NT2/D1 (cell line): ENCODE results near the gene SDK2.

ENCODE experiments used
- YY1 ChIP-seq: IDR thresholded peaks from 2 replicates; pipeline ENCODE4 v1.6.1; 2011; ENCODE audit not compliant: insufficient read length, insufficient read depth
- ZNF274 ChIP-seq: IDR thresholded peaks from 2 replicates; pipeline ENCODE4 v1.6.1; 2011; ENCODE audit warnings: mild to moderate bottlenecking, low read depth, low read length

GRCh38 chr17:73465953-73466230 lies 178.4 kb downstream of the SDK2 start:
- no peak for TF ChIP-seq YY1
- no peak for TF ChIP-seq ZNF274
